Motor neuron (in vitro differentiated cells): ENCODE results near the gene TRAPPC3. TPM values are rescaled to one million over a fixed set of nuclear protein-coding genes. Genes with fewer than 3 reads are reported as not detected.
A peak's percentile ranks its signal among the peaks of the same experiment; 100 is the strongest.

ENCODE experiments used
- ATAC-seq, 8 experiments: fragments of 200-7000 bp; cut with Tn5 transposase; replicated peaks in 6 of 8; 2 replicates each; pipeline ENCODE4 v1.8.0; 2021; ENCODE audit warnings: mild to moderate bottlenecking in 8 of 8, moderate library complexity in 8 of 8
- H3K27ac ChIP-seq, 2 donors: fragments of 250-450 bp; sonication (Bioruptor Pico); 2 replicates each; pipeline ENCODE4 v1.9.0; 2021; ENCODE audit warnings: antibody characterized with exemption in 2 of 2, mild to moderate bottlenecking in 2 of 2, moderate library complexity in 1 of 2
- H3K4me1 ChIP-seq, 2 donors: fragments of 250-450 bp; sonication (Bioruptor Pico); replicated peaks in 1 of 2; 2 replicates each; pipeline ENCODE4 v1.6.1; 2021; ENCODE audit warnings: antibody characterized with exemption in 2 of 2, mild to moderate bottlenecking in 2 of 2, moderate library complexity in 1 of 2
- H3K4me3 ChIP-seq, 5 donors: fragments of 250-450 bp; sonication (Bioruptor Pico); 2 replicates each; pipeline ENCODE4 v1.9.0; 2021; ENCODE audit warnings: antibody characterized with exemption in 5 of 5, mild to moderate bottlenecking in 5 of 5, moderate library complexity in 4 of 5
- WGBS, 10 experiments: fragments of 450-650 bp; shearing (Covaris generic); methylation state at CpG; one replicate each; pipeline ENCODE4 v1.0.0; 2022; 5-methylcytosine and 5-hydroxymethylcytosine counted together
- in situ Hi-C, 9 experiments: fragments of 400-800 bp; cut with MboI; loops; one replicate each; pipeline ENCODE4 v1.15.0; 2021; ENCODE audit warnings: low sequenced_read_pairs in 9 of 9, low pct_unique_long_range_greater_than_20kb in 2 of 9; ENCODE audit not compliant: unreplicated experiment in 9 of 9
- total RNA-seq, 8 experiments: library from RNA; unstranded; fragments of 300-600 nt; gene quantifications; 2 replicates each; pipeline versions ENCODE4 v1.2.3 to v1.2.4, GENCODE V29; 2022

The TRAPPC3 gene
- total RNA-seq, 8 experiments from 2014 or later: 56.1 to 121 (median 69.5) TPM

- in situ Hi-C loops: no loop called here
- H3K4me3 ChIP-seq: no peak overlapping the region
- H3K4me1 ChIP-seq: peaks cover 4 to 6% of the 10 kb centered on the region in 2 donors
- H3K27ac ChIP-seq: no peak overlapping the region
- 60 to 100% (median 83%) methylated on average over 1 to 10 of the region's 11 CpGs; no CpG with 5 or more reads in 4 of the 10 experiments for WGBS, 10 experiments
- peak; percentile 78 to 86 (median 83) for ATAC-seq
These were observed 26.1 kb upstream of the TRAPPC3 start for GRCh38 chr1:36175137-36176095.

- WGBS, 10 experiments: no CpG with 5 or more reads among the region's 11 CpGs
- in situ Hi-C loops: loop anchor here in 3 of 9 experiments (25.0 kb wide), 2 partner anchors 113 to 238 kb away; no protein-coding TSS in a partner anchor
- no peak overlapping the region for H3K27ac ChIP-seq
- ATAC-seq: no peak
- H3K4me3 ChIP-seq: no peak overlapping the region
- H3K4me1 ChIP-seq: peaks cover 4 to 6% of the 10 kb centered on the region in 2 donors
These were observed 25.4 kb upstream of the TRAPPC3 start for GRCh38 chr1:36174713-36175112.

- no peak for ATAC-seq
- WGBS, 10 experiments: 40 to 100% (median 93%) methylated on average over 1 to 2 of the region's 2 CpGs; no CpG with 5 or more reads in 7 of the 10 experiments
- no peak overlapping the region for H3K27ac ChIP-seq
- H3K4me1 ChIP-seq: peaks cover 4 to 6% of the 10 kb centered on the region in 2 donors
- no peak overlapping the region for H3K4me3 ChIP-seq
- in situ Hi-C loops: loop anchor here in 3 of 9 experiments (25.0 kb wide), 2 partner anchors 114 to 239 kb away; no protein-coding TSS in a partner anchor
These were observed 23.7 kb upstream of the TRAPPC3 start for GRCh38 chr1:36172983-36173382.

GRCh38 chr1:36172017-36172747, 22.9 kb upstream of the TRAPPC3 start:
- ATAC-seq: no peak
- Histone ChIP-seq H3K27ac (no peak overlapping the region), H3K4me3 (no peak overlapping the region), H3K4me1 (peaks cover 4 to 7% of the 10 kb centered on the region in 2 donors)
- in situ Hi-C loops: loop anchor here in 3 of 9 experiments (25.0 kb wide), 2 partner anchors 115 to 240 kb away; no protein-coding TSS in a partner anchor
- WGBS, 10 experiments: 80 to 100% (median 98%) methylated on average over 1 to 19 of the region's 21 CpGs; no CpG with 5 or more reads in 3 of the 10 experiments

GRCh38 chr1:36170643-36171412, 21.5 kb upstream of the TRAPPC3 start:
- no peak for ATAC-seq
- WGBS, 10 experiments: 83 to 100% (median 96%) methylated on average over 1 to 6 of the region's 12 CpGs; no CpG with 5 or more reads in 3 of the 10 experiments
- in situ Hi-C loops: loop anchor here in 3 of 9 experiments (25.0 kb wide), 2 partner anchors 116 to 241 kb away; no protein-coding TSS in a partner anchor
- Histone ChIP-seq H3K27ac (no peak overlapping the region), H3K4me3 (no peak overlapping the region), H3K4me1 (peaks cover 9 to 14% of the 10 kb centered on the region in 2 donors)

- 80 to 100% (median 96%) methylated on average over 1 to 3 of the region's 3 CpGs; no CpG with 5 or more reads in 1 of the 10 experiments for WGBS, 10 experiments
- in situ Hi-C loops: loop anchor here in 3 of 9 experiments (25.0 kb wide), 2 partner anchors 119 to 244 kb away; no protein-coding TSS in a partner anchor
- Histone ChIP-seq H3K4me1 (peaks cover 5 to 8% of the 10 kb centered on the region in 2 donors), H3K4me3 (no peak overlapping the region), H3K27ac (no peak overlapping the region)
- ATAC-seq: no peak
These were observed 19.2 kb upstream of the TRAPPC3 start for GRCh38 chr1:36168514-36168913.

- H3K27ac ChIP-seq: peak overlapping the region; percentile 12 to 53
- H3K4me3 ChIP-seq: no peak overlapping the region
- peaks cover 5 to 8% of the 10 kb centered on the region in 2 donors for H3K4me1 ChIP-seq
- ATAC-seq: peak; percentile 59 to 95 (median 87)
- in situ Hi-C loops: loop anchor here in 3 of 9 experiments (25.0 kb wide), 2 partner anchors 120 to 245 kb away; no protein-coding TSS in a partner anchor
- WGBS, 10 experiments: 25 to 91% (median 77%) methylated on average over 2 to 14 of the region's 15 CpGs; no CpG with 5 or more reads in 2 of the 10 experiments
These were observed 17.9 kb upstream of the TRAPPC3 start for GRCh38 chr1:36166938-36167905.

- in situ Hi-C loops: loop anchor here in 3 of 9 experiments (25.0 kb wide), 2 partner anchors 121 to 246 kb away; no protein-coding TSS in a partner anchor
- peak overlapping the region in 1 of 2 donors; percentile 53 for H3K27ac ChIP-seq
- WGBS, 10 experiments: 40 to 92% (median 70%) methylated on average over 1 to 4 of the region's 4 CpGs; no CpG with 5 or more reads in 4 of the 10 experiments
These were observed 16.9 kb upstream of the TRAPPC3 start for GRCh38 chr1:36166136-36166535.

GRCh38 chr1:36165145-36165544, 15.9 kb upstream of the TRAPPC3 start:
- Histone ChIP-seq H3K4me3 (no peak overlapping the region), H3K27ac (no peak overlapping the region), H3K4me1 (peaks cover 20 to 28% of the 10 kb centered on the region in 2 donors)
- no peak for ATAC-seq
- in situ Hi-C loops: loop anchor here in 3 of 9 experiments (25.0 kb wide), 2 partner anchors 122 to 247 kb away; no protein-coding TSS in a partner anchor
- WGBS, 10 experiments: 88 to 100% (median 100%) methylated on average over 1 of the region's 1 CpG; no CpG with 5 or more reads in 2 of the 10 experiments

More at GRCh38 chr1:36166136-36166535, 16.9 kb upstream of the TRAPPC3 start:
- no peak for ATAC-seq
- Histone ChIP-seq H3K4me3 (no peak overlapping the region), H3K4me1 (peaks cover 12 to 18% of the 10 kb centered on the region in 2 donors)

- ATAC-seq: no peak
- H3K4me1 ChIP-seq: peaks cover 20 to 29% of the 10 kb centered on the region in 2 donors
- in situ Hi-C loops: loop anchor here in 3 of 9 experiments (25.0 kb wide), 2 partner anchors 123 to 248 kb away; no protein-coding TSS in a partner anchor
- WGBS, 10 experiments: 94 to 100% (median 100%) methylated on average over 1 to 2 of the region's 2 CpGs; no CpG with 5 or more reads in 4 of the 10 experiments
- no peak overlapping the region for H3K27ac ChIP-seq
- H3K4me3 ChIP-seq: no peak overlapping the region
These were observed 15.1 kb upstream of the TRAPPC3 start for GRCh38 chr1:36164361-36164760.

- no peak overlapping the region for H3K27ac ChIP-seq
- in situ Hi-C loops: loop anchor here in 3 of 9 experiments (25.0 kb wide), 2 partner anchors 124 to 249 kb away; no protein-coding TSS in a partner anchor
- no peak overlapping the region for H3K4me3 ChIP-seq
- no peak for ATAC-seq
- H3K4me1 ChIP-seq: peaks cover 26 to 32% of the 10 kb centered on the region in 2 donors
These were observed 14.1 kb upstream of the TRAPPC3 start for GRCh38 chr1:36163426-36163825.
